GDM1 (cell line): ENCODE measurements around the gene DENND1A.
"Not testable (repeated sequence)": the region's sequence is repeated elsewhere in the genome, so short reads cannot be mapped to it uniquely, and the experiment has no call there.

Experiments
- DNase-seq: peaks from one replicate; lab custom pipeline; 2025; lab: John Stamatoyannopoulos, UW

DENND1A gene

DNA sequence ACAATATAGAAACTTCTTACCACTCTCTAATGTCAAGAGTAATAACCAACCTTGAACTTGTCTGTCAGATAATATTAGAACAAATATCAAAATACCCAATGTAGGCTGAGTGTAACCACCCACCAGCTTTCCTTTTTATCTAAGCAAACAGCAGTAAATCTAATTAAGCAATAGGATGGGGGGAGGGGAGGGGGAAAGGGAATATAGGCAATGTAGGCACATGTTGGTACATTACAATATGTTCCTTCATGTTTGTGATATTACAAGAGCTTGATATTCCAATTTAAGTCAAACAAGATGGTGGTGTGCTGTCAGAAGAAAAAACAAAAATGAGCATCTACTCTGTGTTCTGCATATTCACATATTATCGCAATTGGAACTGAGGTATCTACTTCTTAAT lies 158.2 kb downstream of the DENND1A start:
- DNase-seq: no peak

DNA sequence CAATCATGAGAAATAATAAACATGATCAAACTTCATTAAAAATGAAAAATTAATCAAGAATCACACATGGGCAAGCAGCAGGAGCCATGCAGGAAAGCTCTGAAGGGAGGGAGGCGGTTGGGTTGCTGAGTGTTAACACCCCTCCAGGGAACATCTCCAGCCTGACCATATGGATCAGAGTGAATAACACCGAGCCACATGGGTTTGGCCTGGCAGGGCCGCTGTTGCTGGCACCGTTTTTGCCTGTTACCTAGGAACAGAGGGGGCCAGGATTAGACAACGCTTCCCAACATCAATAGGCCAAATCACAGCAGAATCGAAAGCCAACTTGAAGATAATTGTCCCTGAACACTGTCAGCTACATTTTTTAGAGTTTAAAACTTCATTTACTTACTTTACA lies 160.2 kb downstream of the DENND1A start:
- no peak for DNase-seq

DNA sequence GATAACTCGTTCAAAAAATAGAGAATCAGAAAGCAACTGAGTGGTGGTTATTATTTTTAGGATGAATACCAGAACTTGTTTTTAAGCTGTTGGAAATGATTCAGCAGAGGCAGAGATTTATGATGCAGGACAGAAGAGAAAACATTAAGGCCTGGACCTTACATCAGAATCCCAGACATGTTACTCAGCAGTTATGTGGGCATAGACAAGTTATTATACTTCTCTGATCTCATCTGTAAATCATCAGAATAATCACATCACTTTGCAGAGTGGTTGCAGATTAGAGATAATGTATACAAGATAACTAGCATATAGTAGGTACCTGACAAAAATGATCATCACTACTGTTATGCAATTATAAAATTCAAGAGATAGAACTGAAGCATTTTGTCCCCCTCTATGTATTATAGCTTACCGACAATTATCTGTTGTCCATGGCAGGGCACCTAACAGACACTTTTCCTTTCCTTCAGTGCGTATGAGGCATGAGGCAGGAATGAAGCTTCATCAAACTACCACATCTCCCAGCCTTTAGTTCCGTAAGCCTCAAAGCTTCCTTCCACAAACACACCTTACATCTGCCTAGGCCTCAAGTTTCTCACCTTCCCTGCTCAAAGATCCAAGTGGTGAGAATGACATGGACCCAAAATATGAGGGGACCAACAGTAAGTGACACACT lies 165.9 kb downstream of the DENND1A start:
- no peak for DNase-seq

DNA sequence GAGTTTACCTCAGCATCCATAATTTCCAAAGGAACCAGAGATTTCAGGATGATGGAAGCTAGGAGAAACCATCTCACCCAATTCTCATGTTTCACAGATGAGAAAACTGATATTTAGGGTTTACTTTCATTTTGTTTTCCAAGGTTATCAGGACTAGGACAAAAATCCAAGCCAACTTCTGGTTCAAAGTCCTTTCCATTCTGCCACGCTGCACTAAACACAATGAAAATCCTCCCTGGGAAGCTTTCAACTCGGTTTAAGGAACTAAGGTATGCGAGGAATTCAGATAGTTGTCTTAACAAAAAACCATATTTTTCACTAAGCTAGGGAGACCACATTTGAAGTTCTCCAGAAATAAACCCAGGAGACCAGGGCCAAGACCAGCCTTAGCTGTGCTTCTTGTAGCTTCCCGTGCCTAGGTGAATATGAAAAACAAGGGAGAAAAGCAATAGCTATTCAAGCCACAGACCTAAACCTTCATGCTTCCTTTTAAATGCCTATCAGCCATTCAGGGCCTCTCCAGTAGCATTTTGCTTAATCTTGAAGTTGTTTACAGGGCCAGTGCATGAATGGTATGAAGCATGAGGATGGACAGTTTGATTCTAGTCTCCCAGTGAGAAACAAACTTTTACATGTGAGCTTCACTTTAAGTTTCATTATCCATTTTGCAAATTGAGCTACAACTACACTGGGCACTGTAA lies 167.9 kb downstream of the DENND1A start:
- no peak for DNase-seq

DNA sequence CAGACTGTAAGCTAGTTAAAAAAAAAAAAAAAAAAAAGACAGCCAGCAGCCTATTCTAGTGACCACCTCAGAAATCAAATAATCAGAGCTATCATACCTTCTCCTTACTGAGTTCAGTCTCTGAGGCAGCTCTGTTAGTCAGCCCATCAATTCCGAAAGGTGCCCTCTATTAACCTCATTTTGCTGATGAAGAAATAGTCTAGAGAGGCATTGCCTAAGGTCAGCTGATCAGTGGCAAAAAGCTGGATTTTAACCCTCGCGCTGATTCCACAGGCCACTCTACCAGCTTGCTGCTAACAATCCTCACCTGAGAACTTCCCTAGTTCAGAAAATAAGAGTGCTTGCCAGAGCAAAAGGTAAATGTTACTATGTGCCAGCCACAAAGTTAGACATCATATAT lies 172.0 kb downstream of the DENND1A start:
- no peak for DNase-seq

DNA sequence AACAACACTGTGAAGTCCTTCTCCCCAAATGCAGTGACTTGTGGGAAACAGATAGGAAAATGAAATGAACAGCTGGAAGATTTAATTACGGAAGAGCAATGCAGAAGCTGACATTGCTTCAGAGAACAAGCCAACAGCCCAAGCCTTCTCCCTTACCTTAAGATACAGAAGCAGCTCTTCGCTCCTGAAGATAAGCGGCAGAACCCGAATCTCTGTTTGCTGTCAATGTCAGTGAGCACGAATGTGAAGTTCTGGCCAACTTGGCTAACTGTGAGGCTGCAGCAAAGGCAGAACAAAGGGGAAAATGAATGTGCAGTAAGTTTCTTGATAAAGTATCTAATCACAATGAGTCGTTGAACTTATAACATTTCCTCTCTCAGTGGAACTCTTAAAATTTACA lies 172.4 kb downstream of the DENND1A start:
- no peak for DNase-seq

DNA sequence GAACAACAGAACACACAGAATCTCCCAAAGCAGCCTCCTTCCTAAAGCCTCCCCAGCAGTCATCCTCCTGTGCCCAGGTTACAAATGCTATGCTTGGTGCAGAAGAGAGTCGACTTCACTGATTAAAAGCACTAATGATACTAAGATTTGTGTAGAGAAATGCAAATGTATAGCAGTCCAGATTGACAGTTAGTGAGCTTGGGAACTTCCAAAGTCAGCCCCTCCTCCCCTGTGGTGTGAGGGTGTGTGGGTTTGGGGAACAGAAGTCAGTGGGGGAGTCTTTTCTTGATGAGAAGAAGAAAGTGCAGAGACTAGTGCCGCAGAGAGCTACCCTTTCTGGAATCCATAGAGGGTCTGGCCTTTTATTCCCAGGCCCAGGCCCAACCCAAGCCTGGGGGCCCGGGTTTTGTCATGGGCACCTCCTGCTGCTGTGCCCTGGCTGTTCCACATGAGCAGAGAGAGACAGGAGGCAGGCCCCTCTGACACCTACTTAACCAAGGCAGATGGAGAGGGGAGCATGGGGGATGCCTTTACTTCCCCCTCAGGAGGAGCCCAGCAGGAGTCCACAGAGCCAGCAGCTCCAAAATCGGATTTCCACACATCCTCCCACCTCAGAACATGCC lies 173.3 kb downstream of the DENND1A start:
- DNase-seq: no peak

DNA sequence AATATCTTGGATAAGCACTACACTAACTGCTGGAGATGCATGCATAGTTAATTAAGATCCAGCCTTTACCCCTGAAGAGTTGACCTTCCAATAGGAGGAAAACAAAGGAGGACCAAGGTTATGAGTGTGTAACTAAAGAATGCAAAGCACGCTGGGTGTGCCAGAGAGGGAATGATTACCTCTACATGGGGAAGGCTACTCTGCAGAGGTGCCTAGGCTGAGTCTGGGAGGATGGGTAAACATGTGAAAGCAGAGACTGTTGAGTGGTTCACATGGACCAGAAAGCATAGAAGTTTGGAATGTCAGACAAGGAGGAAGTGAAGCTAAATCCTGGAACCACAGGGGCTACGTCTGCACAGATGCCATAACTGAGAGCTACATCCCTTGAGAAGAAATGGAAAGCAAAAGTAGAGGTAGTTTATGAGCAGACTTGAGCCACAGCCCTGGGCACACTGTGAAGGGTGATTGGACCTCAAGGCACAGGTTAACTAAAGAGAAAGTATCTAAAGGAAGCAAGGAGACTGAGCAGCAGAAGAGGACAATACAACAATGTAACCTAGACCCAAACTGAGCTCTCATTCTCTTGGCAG lies 176.2 kb downstream of the DENND1A start:
- no peak for DNase-seq

DNA sequence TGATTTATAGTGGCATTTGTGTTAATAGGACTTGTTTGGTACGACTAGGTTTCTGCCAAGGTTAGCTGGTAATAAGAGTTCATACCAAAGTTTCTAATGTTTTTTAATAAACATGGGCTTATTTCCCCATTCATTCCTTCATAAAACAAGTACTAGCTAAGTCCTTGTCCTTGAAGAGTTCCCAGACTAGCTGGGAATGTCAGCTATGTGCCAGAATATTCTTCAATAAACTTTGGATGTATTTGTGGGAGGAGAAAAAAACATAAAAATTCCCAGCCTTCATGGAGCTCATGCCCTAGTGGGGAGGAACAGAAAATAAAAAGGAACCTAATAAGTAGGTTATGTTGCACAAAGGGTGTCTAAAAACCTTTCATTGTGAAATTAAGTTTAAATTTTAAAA lies 176.9 kb downstream of the DENND1A start:
- DNase-seq: no peak

DNA sequence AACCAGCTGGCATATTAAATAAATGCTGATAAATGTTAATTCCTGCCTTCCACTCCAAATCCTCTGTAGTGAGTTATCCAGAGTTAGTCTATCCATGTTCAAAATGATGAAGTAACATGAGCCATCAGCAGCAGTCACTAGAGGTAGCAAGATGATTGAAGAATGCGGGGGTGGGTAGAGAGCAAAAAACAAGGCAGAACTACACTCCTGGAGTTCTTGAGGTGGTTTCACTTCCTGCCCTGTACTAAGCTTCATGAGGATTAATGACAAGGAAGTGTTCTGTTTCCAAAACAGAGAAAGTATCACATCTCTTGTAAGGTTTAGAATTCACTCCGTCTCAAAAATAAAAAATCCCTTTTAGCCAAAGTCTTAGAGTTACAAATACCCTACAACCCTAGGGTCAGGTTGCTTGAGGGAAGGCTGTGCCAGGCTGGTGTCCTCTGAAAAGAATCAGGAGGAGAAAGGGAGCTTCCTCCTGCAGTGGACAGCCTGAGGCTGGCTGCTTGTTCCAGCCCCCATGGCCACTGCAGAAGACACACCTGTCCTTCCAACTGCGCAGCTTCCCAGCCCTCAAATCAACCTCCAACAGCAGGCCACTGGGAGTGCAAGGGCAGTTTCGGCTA lies 180.2 kb downstream of the DENND1A start:
- no peak for DNase-seq

DNA sequence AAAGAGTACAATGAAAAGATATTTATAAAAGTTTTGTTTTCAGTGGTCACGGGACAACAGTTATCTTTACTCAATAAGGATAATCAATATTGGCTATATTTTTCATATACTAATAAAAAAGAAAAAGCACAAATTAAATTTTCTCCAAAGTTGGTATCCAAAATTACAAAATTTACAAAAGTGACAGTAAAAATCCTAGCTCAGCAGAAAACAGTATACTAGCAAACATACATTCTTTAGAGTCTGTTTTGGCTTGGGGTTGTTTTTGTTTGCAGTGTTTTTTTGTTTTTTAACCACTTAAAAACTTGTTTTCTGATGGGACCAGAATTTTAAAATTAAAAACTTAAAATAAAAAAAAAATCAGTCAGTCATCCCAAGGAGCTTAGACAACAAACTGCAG lies 183.2 kb downstream of the DENND1A start:
- no peak for DNase-seq

DNA sequence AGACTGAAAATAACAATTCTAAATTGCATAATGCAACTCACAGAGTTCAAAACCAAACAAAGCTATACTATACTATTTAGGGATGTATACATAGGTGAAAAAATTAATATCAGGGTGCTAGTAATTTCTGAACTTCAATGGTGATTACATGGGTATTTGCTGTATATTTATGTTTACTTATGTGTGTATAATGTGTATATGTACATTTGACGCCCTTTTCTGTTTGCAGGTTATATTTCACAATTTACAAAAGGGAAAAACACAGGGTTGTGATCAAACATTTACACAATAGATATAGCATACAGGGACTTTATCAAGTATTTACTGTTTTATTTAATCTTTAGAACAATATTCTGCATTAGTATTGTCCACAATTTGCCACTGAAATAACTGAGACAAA lies 184.0 kb downstream of the DENND1A start:
- DNase-seq: no peak

DNA sequence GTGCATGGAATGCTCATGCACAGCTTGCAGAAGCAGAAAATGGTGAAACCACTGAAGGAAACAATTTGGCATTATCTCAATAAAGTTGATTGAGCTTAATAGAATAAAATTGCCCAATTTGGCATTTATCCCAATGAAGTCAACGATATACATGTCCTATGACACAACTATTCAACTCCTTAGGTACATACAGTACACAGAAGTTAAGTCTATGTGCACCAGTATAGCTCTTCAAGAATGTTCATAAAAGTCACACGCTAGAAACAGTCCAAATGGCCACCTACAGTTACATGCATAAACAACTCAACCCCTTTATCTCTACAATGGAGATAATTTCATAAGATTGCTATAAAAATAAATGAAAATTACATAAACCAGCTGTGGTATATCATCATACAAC lies 184.5 kb downstream of the DENND1A start:
- DNase-seq: no peak

DNA sequence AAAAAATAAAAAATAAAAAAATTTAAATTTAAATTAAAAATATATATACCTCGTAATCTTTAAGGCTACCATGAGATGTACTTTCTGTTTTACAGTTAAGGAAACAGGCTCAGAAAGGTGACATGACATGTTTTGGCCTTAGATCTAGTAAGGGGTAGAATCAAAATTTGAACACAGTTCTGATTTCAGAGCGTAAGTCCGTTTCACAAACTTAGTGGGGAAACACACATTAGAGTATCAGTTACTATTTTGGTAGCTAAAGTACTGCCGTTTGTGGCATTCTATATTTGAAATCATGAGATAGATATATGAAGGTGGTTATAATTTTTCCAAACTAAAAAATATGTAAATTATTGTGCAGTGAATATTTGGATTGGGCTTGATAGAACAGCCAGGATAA lies 186.2 kb downstream of the DENND1A start:
- DNase-seq: no peak

DNA sequence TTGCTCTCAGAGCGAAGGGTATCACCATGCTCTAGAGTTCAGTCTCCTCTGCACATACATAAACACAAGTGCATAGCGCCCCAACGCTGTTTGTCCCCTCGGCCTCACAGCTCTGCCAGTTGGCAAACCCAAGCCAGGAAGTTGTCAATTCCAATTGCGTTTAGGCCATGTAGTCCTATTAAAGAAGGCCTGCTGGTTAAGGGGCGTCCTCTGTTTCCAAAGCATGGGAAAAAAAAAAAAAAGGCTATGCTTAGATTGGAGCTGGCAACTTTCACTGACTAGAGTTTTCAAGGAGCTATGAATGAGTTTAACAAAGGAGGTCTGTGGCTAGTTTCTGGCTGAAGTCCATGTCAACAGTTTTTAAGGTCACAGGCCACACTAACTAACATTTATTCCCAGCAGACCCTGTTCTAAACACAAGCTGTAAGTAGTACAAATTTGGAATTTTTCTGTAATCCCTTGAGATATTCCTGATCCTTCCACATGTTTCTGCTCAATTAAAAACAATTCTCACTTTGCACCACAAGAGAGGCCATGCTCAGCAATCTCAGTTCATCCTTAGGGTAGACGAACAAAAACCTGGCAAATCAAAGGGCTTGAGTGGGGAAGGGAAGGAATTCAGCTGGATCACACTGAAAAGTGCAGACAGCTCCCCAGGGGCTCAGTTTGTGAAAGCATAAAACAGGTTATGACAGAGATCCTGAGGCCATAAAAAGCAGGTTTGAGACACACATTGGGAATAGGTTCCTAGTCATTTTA lies 187.7 kb downstream of the DENND1A start:
- DNase-seq: no peak

DNA sequence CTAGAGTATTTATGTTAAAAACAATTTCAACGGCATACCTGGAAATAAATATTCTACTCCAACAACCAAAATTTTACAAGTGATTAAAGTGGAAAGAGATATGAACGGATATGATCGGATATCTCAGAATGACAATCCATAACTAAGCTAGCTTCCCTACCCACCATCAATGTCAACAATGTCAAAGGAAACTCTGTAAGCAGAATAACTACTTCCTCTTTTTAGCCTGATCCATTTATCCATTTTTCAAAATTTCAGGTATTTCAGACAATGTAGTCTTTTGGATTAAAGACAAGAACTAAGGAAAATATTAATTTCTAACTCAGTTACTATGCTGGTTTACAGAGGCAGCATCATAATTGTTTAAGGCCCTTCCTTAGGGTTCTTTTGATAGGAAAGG lies 188.7 kb downstream of the DENND1A start:
- DNase-seq: no peak

DNA sequence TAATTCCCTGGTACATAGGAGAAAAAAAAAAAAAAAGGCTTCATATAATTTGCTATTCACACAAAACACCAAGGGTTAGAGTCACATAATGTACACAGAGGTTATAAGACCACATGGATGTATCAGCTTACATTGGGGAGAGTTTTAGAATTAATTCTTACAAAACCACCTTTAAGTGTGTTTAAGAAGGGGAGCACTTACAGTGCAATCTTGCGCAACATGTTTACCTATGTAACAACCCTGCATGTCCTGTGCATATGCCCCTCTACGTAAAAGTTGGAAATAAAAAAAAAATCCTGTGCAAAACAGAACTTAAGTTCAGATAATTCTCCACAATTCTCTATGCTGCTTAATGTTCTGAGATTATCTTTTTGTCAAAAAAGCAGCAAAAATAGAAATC lies 190.0 kb downstream of the DENND1A start:
- DNase-seq: no peak

DNA sequence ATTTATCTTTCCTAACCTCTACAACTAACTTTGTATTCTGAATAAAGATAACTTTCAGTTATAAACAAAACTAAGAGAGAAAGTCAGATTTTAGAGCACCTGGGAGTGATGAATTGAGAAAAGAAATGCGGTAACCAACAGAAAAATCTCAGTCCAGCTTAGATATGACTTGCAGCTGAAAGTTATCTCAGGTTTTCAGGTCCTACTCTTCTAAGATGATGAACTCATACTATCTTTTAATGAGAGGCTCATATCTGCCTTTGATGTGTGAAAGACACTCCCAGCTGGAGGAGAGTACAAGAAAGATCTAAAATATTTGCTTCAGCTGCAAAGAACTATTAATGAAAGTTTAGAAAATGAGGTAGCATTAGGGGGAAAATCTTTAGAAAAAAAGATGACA lies 190.5 kb downstream of the DENND1A start:
- DNase-seq: no peak

DNA sequence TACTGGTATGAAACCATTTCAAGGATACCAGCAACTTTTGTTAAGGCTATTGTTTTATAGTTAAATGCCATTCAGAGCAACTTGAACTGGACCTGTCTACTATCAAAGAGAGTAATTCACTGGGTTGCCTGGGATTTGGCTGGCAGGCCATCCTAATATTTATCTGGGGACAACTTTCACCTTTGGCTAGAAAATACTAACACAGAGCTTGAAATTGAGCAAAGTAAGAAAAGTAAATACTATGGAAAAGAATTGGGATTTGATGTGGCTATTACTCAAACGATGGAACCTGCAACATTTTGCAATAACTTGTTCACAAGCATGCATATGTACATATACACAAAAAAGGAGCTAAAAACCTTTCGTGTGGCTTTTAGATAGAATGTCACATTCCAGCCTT lies 191.3 kb downstream of the DENND1A start:
- DNase-seq: no peak

DNA sequence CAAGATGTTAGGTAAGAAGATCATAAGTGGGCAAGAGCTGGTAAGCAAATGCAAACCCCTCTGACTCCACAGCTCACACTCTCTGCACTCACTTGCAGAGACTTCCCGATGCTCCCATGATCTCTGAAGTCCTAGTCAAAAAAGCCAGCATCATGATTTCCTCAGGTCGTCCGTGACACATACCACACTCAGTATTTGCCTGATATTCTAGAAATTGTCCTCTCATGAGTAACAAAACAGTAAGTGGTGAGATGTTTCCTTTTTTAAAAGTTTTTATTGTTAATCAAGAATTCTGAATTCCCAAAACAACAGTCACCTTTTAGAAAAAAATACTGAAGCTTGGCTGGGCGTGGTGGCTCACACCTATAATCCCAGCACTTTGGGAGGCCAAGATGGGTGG lies 194.6 kb downstream of the DENND1A start:
- DNase-seq: no peak

DNA sequence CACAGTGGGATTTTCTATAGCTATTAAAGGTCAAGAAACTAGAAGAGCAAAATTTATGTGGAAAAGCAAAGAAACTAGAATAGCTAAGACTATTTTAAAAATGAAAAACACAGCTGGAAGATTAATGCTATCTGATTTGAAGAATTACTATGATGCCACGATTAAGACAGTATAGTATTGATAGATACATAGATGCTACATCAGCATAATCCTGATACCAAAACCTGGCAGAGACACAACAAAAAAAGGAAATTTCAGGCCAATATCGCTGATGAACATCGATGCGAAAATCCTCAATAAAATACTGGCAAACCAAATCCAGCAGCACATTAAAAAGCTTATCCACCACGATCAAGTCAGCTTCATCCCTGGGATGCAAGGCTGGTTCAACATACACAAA lies 201.4 kb downstream of the DENND1A start:
- DNase-seq: not testable (repeated sequence)

DNA sequence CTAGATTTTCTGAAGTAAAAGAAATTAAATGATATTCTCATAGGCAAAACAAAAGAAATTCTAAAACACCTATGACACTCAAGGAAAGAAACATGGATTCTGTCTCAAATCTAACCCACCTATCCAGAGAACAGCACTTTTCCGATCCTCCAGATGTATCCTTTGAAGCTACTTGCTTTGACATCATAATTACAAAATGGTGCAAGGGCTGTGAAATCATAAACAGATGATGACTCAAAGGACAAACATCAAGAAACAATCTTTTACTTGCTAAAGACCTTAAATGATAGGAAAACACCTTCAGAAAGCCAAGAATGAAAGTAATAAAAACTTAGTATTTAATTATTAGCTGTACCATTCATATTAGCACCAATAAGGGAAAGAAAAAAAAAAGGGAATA lies 202.6 kb downstream of the DENND1A start:
- no peak for DNase-seq
